NB4 (cell line): Measurements from ENCODE around the gene FNDC1.

Source experiments
- CTCF ChIP-seq: IDR thresholded peaks from one replicate; pipeline ENCODE4 v1.5.1; 2012; ENCODE audit warnings: low read depth, low read length
- MAX ChIP-seq: IDR thresholded peaks from 2 replicates; pipeline ENCODE4 v1.6.1; 2011; ENCODE audit warnings: low read depth, low read length
- MYC ChIP-seq: IDR thresholded peaks from 2 replicates; pipeline ENCODE4 v1.6.1; 2011; ENCODE audit warnings: low read depth, low read length
- POLR2A ChIP-seq: IDR thresholded peaks from 2 replicates; pipeline ENCODE4 v1.6.1; 2011; ENCODE audit warnings: mild to moderate bottlenecking; ENCODE audit not compliant: insufficient read length; ENCODE audit errors: extremely low read depth

GRCh38 chr6:159262586-159262985 lies 93.4 kb downstream of the FNDC1 start:
- no peak for TF ChIP-seq CTCF
- no peak for TF ChIP-seq POLR2A
- no peak for TF ChIP-seq MAX
- TF ChIP-seq MYC = no peak
